Upper lobe of left lung (tissue), 6 donors: ENCODE data around the gene PLCG2. TPM values are rescaled to one million over a fixed set of nuclear protein-coding genes. Genes with fewer than 3 reads are reported as not detected.

Source experiments
- ATAC-seq, 2 donors: fragments of 200-7000 bp; cut with Tn5 transposase; one replicate each; pipeline ENCODE4 v1.9.1; 2022; ENCODE audit warnings: mild to moderate bottlenecking in 2 of 2, moderate library complexity in 2 of 2; ENCODE audit not compliant: low FRiP score in 2 of 2
- DNase-seq, 2 donors: peaks; one replicate each; pipeline ENCODE4 v3.0.0-alpha.2; 2019 to 2020
- H3K27ac ChIP-seq, 4 donors: fragments of 200-600 bp; sonication (generic); one replicate each; pipeline ENCODE4 v1.5.1; 2016 to 2019
- H3K27me3 ChIP-seq, 4 donors: fragments of 200-600 bp; sonication (generic); one replicate each; pipeline ENCODE4 v1.5.1; 2017 to 2019
- H3K36me3 ChIP-seq, 4 donors: fragments of 200-600 bp; sonication (generic); one replicate each; pipeline ENCODE4 v1.5.1; 2016 to 2019
- H3K4me1 ChIP-seq, 4 donors: fragments of 200-600 bp; sonication (generic); one replicate each; pipeline ENCODE4 v1.5.1; 2018 to 2019
- H3K4me3 ChIP-seq, 4 donors: fragments of 200-600 bp; sonication (generic); one replicate each; pipeline ENCODE4 v1.5.1; 2017 to 2019; ENCODE audit warnings: mild to moderate bottlenecking in 2 of 4, moderate library complexity in 1 of 4
- H3K9me3 ChIP-seq, 4 donors: fragments of 200-600 bp; sonication (generic); one replicate each; pipeline ENCODE4 v1.5.1; 2018 to 2019
- EP300 ChIP-seq, 4 donors: sonication (generic); formaldehyde crosslinking; IDR thresholded peaks; one replicate each; pipeline ENCODE4 v1.5.1; 2017; ENCODE audit warnings: antibody characterized with exemption in 4 of 4, control low read depth in 2 of 4
- POLR2A ChIP-seq, 4 donors: fragments of 450-650 bp; IDR thresholded peaks; one replicate each; pipeline ENCODE4 v1.5.1; 2016 to 2017; ENCODE audit warnings: antibody characterized with exemption in 4 of 4, mild to moderate bottlenecking in 2 of 4
- POLR2AphosphoS5 ChIP-seq, 2 donors: sonication (generic); formaldehyde crosslinking; IDR thresholded peaks; one replicate each; pipeline ENCODE4 v1.5.1; 2017; ENCODE audit warnings: antibody characterized with exemption in 2 of 2
- WGBS, 2 donors: methylation state at CpG; one replicate each; pipeline ENCODE4 v1.1.5; 2017 to 2018; 5-methylcytosine and 5-hydroxymethylcytosine counted together
- total RNA-seq, 6 donors: library from RNA; depleted of rRNA in 4 of 6; stranded (reverse); fragments of >200 nt in 4 of 6; gene quantifications; one replicate each; pipeline versions ENCODE4 v1.1.0 to v1.2.1, GENCODE V29; 2016 to 2021
- TF ChIP-seq, protein P1 (sequence below), 6 experiments: fragments of 450-650 bp in 4 of 6; fragments of 200-600 bp in 2 of 6; sonication (generic) in 2 of 6; IDR thresholded peaks; one replicate each; pipeline ENCODE4 v1.5.1; 2016 to 2019; ENCODE audit warnings: antibody characterized with exemption in 6 of 6
- donor health status: DM: no; HTN: no; CAD: no; lungs with moderate emphysema.
- donor health status: DM: no; HTN: yes; CAD: no; lungs with severe emphysema.

The PLCG2 gene
- total RNA-seq, 6 donors from 2014 or later: 13.8 to 85.9 (median 35.1) TPM

DNA sequence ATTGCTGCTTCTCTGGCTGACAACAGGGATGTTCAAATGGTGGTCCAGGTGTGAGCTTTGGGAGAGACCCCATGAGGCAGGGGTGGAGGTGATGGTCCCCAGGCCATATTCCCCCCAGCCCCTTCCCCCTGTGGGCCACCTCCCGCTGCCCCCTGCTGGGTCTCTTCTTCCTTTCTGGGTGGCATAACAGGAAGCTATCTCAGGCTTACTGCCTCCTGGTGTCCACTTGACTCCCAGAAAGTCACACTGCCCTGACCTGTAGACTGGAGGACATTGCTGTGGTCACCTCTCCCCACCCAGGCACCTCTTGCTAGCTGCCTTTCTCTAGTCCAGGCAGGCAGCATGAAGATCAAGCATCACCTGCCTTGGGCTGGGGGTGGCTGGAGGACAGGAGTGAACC, 46.4 kb upstream of the PLCG2 start:
- ATAC-seq: no peak
- no peak for DNase-seq
- Histone ChIP-seq H3K4me3 (no peak overlapping the region), H3K36me3 (no peaks in the 10 kb centered on the region), H3K27me3 (no peaks in the 10 kb centered on the region), H3K27ac (no peak overlapping the region), H3K4me1 (peaks cover 10 to 17% (median 11%) of the 10 kb centered on the region in 4 donors), H3K9me3 (no peaks in the 10 kb centered on the region)
- 92 to 100% methylated on average over 1 of the region's 1 CpG for WGBS, 2 donors
- TF ChIP-seq EP300 (IDR thresholded peaks at IDR 0.05) (no peak), POLR2AphosphoS5 (IDR thresholded peaks at IDR 0.05) (no peak), POLR2A (IDR thresholded peaks at IDR 0.05) (no peak)
- TF ChIP-seq, protein P1, sequence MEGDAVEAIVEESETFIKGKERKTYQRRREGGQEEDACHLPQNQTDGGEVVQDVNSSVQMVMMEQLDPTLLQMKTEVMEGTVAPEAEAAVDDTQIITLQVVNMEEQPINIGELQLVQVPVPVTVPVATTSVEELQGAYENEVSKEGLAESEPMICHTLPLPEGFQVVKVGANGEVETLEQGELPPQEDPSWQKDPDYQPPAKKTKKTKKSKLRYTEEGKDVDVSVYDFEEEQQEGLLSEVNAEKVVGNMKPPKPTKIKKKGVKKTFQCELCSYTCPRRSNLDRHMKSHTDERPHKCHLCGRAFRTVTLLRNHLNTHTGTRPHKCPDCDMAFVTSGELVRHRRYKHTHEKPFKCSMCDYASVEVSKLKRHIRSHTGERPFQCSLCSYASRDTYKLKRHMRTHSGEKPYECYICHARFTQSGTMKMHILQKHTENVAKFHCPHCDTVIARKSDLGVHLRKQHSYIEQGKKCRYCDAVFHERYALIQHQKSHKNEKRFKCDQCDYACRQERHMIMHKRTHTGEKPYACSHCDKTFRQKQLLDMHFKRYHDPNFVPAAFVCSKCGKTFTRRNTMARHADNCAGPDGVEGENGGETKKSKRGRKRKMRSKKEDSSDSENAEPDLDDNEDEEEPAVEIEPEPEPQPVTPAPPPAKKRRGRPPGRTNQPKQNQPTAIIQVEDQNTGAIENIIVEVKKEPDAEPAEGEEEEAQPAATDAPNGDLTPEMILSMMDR (IDR thresholded peaks at IDR 0.05): no peak

DNA sequence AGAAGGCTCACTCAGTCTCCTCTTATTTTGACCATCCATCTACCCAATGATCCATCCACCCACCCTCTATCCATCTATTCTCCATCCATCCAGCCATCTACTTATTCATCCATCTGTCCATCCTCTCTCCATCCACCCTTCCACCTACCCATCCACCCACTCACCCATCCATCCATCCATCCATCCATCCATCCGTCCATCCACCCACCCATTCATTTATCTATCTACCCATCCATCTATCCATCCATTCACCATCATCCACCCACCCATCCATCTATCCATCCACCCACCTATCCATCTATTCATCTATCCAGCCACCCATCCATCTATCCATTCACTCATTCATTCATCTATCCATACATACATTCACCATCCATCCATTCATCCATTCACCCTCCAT, 45.8 kb upstream of the PLCG2 start:
- TF ChIP-seq POLR2AphosphoS5 (IDR thresholded peaks at IDR 0.05): no peak
- no peak for TF ChIP-seq POLR2A (IDR thresholded peaks at IDR 0.05)
- TF ChIP-seq, protein P1 (IDR thresholded peaks at IDR 0.05): no peak
- no peak for DNase-seq
- 84 to 87% methylated on average over 1 of the region's 1 CpG for WGBS, 2 donors
- H3K4me3 ChIP-seq: no peak overlapping the region
- no peaks in the 10 kb centered on the region for H3K27me3 ChIP-seq
- no peaks in the 10 kb centered on the region for H3K9me3 ChIP-seq
- no peaks in the 10 kb centered on the region for H3K36me3 ChIP-seq
- H3K27ac ChIP-seq: no peak overlapping the region
- ATAC-seq: no peak
- H3K4me1 ChIP-seq: peaks cover 14 to 23% (median 17%) of the 10 kb centered on the region in 4 donors

DNA sequence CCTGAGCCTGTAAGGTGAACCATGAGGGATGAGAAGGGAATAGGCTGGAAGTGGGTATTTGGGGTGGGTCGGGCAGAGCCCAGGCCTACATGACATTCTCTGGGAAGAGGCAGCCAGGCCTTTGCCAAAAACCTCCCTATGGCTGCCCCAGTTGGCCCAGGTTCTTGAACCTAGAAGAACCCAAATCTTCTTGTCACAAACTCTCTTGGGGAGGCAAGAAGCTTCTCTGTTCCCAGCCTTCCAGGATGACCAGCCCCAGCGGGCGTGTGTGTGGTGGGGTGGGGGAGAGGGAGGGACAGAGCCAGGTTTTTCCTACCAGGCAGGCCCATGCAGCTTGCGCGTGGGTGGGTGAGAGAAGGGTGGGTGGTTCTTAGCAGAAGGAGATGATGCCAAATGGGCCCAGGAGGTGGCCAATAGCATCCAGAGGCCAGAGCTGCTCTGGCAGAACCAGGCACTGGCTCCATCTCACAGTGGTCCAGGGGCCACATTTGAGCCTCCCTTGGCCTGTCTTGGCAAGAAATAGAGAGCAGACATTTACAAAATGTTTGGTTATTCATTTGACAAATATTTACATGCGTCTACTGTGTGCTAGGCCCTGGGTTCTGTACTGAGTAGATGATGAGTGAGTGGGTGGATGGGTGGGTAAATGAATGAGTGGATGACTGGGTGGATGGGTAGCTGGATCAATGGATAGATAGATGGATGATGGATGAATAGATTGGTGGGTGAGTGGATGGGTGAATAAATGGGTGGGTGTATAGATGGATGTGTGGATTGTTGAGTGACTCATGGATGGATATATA, 44.3 kb upstream of the PLCG2 start:
- H3K9me3 ChIP-seq: no peaks in the 10 kb centered on the region
- no peak overlapping the region for H3K4me3 ChIP-seq
- TF ChIP-seq POLR2AphosphoS5 (IDR thresholded peaks at IDR 0.05) (no peak), EP300 (IDR thresholded peaks at IDR 0.05) (no peak), POLR2A (IDR thresholded peaks at IDR 0.05) (no peak)
- TF ChIP-seq, protein P1 (IDR thresholded peaks at IDR 0.05): no peak
- ATAC-seq (no peak), DNase-seq (no peak)
- 91 to 93% methylated on average over 6 of the region's 6 CpGs for WGBS, 2 donors
- no peaks in the 10 kb centered on the region for H3K36me3 ChIP-seq
- peaks cover 17 to 25% (median 22%) of the 10 kb centered on the region in 4 donors for H3K4me1 ChIP-seq
- no peaks in the 10 kb centered on the region for H3K27me3 ChIP-seq
- H3K27ac ChIP-seq: no peak overlapping the region

DNA sequence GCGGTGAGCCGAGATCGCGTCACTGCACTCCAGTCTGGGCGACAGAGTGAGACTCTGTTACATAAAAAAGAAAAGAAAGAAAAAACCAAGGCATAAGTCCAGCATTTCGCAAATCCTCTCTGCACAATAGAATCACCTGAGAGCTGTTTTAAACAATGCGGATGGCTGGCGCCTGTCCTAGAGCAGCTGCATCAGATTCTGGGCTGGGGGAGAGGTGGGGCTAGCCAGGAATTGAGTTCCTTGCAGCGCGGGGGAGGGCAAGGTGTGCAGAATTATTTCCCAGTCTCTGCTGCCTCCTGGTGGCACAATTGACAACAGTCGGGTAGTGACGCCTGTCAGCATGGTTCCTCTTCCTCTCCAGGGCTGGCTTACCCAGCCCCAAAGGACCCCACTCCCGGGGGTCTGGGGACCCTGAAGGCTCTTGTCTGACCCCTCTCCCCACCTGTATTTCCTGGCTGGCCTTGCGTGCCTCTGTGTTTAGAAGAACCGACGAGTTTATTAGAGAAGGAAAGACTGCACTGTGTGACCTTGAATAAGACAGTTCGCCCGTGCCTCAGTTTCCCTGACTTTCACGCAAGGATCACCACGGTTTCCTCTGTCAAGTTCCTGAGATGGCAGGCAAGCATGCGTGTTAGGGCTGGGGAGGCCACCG, 41.1 kb upstream of the PLCG2 start:
- Histone ChIP-seq H3K27ac (peak overlapping the region in 3 of 4 donors; percentile 28 to 80 (median 61)), H3K36me3 (no peaks in the 10 kb centered on the region), H3K4me1 (peaks cover 6 to 15% (median 11%) of the 10 kb centered on the region in 4 donors), H3K4me3 (peak overlapping the region in 2 of 4 donors; percentile 28 to 34), H3K9me3 (no peaks in the 10 kb centered on the region), H3K27me3 (no peaks in the 10 kb centered on the region)
- peak; percentile 87 to 92 for ATAC-seq
- WGBS, 2 donors: 7 to 14% methylated on average over 17 to 20 of the region's 22 CpGs
- no peak for TF ChIP-seq EP300 (IDR thresholded peaks at IDR 0.05)
- TF ChIP-seq, protein P1 (IDR thresholded peaks at IDR 0.05): peak; percentile 66 to 94 (median 90)
- TF ChIP-seq POLR2AphosphoS5 (IDR thresholded peaks at IDR 0.05): peak in 1 of 2 donors; percentile 5
- peak in 1 of 2 donors; percentile 90 for DNase-seq
